CD4-positive, alpha-beta T cell (primary cell): ENCODE measurements around the gene SKAP2. TPM values are rescaled to one million over a fixed set of nuclear protein-coding genes. Genes with fewer than 3 reads are reported as not detected.

Experiments used
- ATAC-seq: fragments of 200-7000 bp; cut with Tn5 transposase; one replicate; pipeline ENCODE4 v1.10.0; 2022; ENCODE audit warnings: mild to moderate bottlenecking; ENCODE audit not compliant: poor library complexity
- CTCF ChIA-PET: fragments of 350-600 bp; sonication (Branson Sonifier 250); formaldehyde crosslinking; loops from one replicate; lab custom pipeline; 2021; ENCODE audit warnings: antibody characterized with exemption, inconsistent platforms; lab: Charles Lee
- POLR2A ChIA-PET: fragments of 350-600 bp; sonication (Branson Sonifier 250); formaldehyde crosslinking; loops from one replicate; lab custom pipeline; 2021; ENCODE audit warnings: antibody characterized with exemption, inconsistent platforms; lab: Charles Lee
- DNase-seq, 14 experiments: peaks; one replicate each; pipeline ENCODE4 v3.0.0-alpha.2; 2013 to 2020; ENCODE audit warnings: mixed read lengths in 2 of 14
- H3K27ac ChIP-seq, 2 donors: one replicate each; pipeline versions ENCODE4 v1.5.1 to v1.7.0; 2013; ENCODE audit warnings: low read length in 2 of 2, low read depth in 1 of 2, mild to moderate bottlenecking in 1 of 2
- H3K27me3 ChIP-seq, 2 experiments: 1 replicate in 1 of 2; 2 replicates in 1 of 2; pipeline versions ENCODE4 v1.6.1 to v1.7.0; 2013; ENCODE audit warnings: low read length in 2 of 2, control low read depth in 1 of 2, mild to moderate bottlenecking in 1 of 2, moderate library complexity in 1 of 2; ENCODE audit not compliant: insufficient read depth in 2 of 2, control insufficient read depth in 1 of 2
- H3K36me3 ChIP-seq: one replicate; pipeline ENCODE4 v1.6.1; 2013; ENCODE audit warnings: low read length, control low read depth; ENCODE audit not compliant: insufficient read depth
- H3K4me1 ChIP-seq: one replicate; pipeline ENCODE4 v1.6.1; 2013; ENCODE audit warnings: low read length, control low read depth; ENCODE audit not compliant: insufficient read depth
- H3K4me3 ChIP-seq: one replicate; pipeline ENCODE4 v1.5.1; 2013; ENCODE audit warnings: mild to moderate bottlenecking, low read length, moderate library complexity
- H3K9me3 ChIP-seq, 2 experiments: 1 replicate in 1 of 2; 2 replicates in 1 of 2; pipeline versions ENCODE4 v1.6.1 to v1.7.0; 2013; ENCODE audit warnings: low read length in 2 of 2, mild to moderate bottlenecking in 2 of 2, control low read depth in 1 of 2, moderate library complexity in 1 of 2; ENCODE audit not compliant: control insufficient read depth in 1 of 2, insufficient read depth in 1 of 2
- H3K27ac Mint-ChIP-seq: one replicate; pipeline ENCODE4 v1.8.0; 2020; ENCODE audit warnings: mixed read lengths
- H3K27me3 Mint-ChIP-seq: one replicate; pipeline ENCODE4 v1.8.0; 2021; ENCODE audit warnings: mixed read lengths
- H3K36me3 Mint-ChIP-seq: one replicate; pipeline ENCODE4 v1.8.0; 2021; ENCODE audit warnings: low read depth, mixed read lengths
- H3K4me1 Mint-ChIP-seq: one replicate; pipeline ENCODE4 v1.8.0; 2021; ENCODE audit warnings: low read depth, mixed read lengths
- H3K4me3 Mint-ChIP-seq: one replicate; pipeline ENCODE4 v1.8.0; 2020; ENCODE audit warnings: mild to moderate bottlenecking, mixed read lengths
- H3K9me3 Mint-ChIP-seq: one replicate; pipeline ENCODE4 v1.8.0; 2020; ENCODE audit warnings: mixed read lengths
- CTCF ChIP-seq: fragments of 200-600 bp; IDR thresholded peaks from one replicate; pipeline ENCODE4 v1.8.0; 2022; ENCODE audit warnings: antibody characterized with exemption, mild to moderate bottlenecking
- intact Hi-C, 2 experiments: fragments of 100-400 bp; cut with DNase I in 1 of 2; cut with micrococcal nuclease in 1 of 2; formaldehyde crosslinking; loops; one replicate each; pipeline versions ENCODE4 v1.15.1 to v1.9.0; 2023 to 2025; cut with DNase I, micrococcal nuclease
- total RNA-seq, 174 experiments: library from RNA in 2 of 174; stranded (reverse) in 2 of 174; gene quantifications; one replicate each; pipeline ENCODE4 v1.2.3 and lab custom pipeline; 2021 to 2026

SKAP2 gene
- total RNA-seq, 2 experiments from 2014 or later: 0.91 to 1.2 TPM

GRCh38 chr7:26670290-26670689, 194.1 kb downstream of the SKAP2 start:
- Histone ChIP-seq H3K9me3 (no peaks in the 10 kb centered on the region), H3K4me3 (no peak overlapping the region), H3K27me3 (no peaks in the 10 kb centered on the region), H3K4me1 (no peaks in the 10 kb centered on the region), H3K27ac (no peak overlapping the region), H3K36me3 (no peaks in the 10 kb centered on the region)
- POLR2A ChIA-PET: no interaction called here
- Mint-ChIP-seq H3K27me3 (peaks cover 23% of the 10 kb centered on the region), H3K4me1 (peaks cover 9% of the 10 kb centered on the region), H3K27ac (no peak overlapping the region), H3K36me3 (no peaks in the 10 kb centered on the region), H3K9me3 (no peaks in the 10 kb centered on the region), H3K4me3 (no peak overlapping the region)
- DNase-seq: no peak
- CTCF ChIA-PET: interaction anchor here (0.6 to 0.8 kb wide), 2 partner anchors 778 to 788 kb away, joined by 3 read pairs; no protein-coding TSS in a partner anchor
- no peak for ATAC-seq
- intact Hi-C loops: loop anchor here in 1 of 2 experiments (10.0 kb wide), 1 partner anchor 375 kb away; the partner anchor contains the start of gene SNX10
- no peak for TF ChIP-seq CTCF

GRCh38 chr7:26668821-26669220, 195.6 kb downstream of the SKAP2 start:
- no peaks in the 10 kb centered on the region for H3K36me3 ChIP-seq
- Mint-ChIP-seq H3K4me3 (no peak overlapping the region), H3K9me3 (no peaks in the 10 kb centered on the region), H3K4me1 (peaks cover 19% of the 10 kb centered on the region), H3K27ac (no peak overlapping the region), H3K36me3 (no peaks in the 10 kb centered on the region), H3K27me3 (peaks cover 17% of the 10 kb centered on the region)
- POLR2A ChIA-PET: no interaction called here
- no peak for TF ChIP-seq CTCF
- intact Hi-C loops: loop anchor here (5.0 to 10.0 kb wide), 4 partner anchors 164 to 777 kb away; partner anchors contain the start of genes CBX3 (in 1 of the 2) and HNRNPA2B1 (in 1 of the 2)
- no peaks in the 10 kb centered on the region for H3K27me3 ChIP-seq
- H3K27ac ChIP-seq: no peak overlapping the region
- no peak for ATAC-seq
- no peaks in the 10 kb centered on the region for H3K4me1 ChIP-seq
- no peak for DNase-seq
- no peak overlapping the region for H3K4me3 ChIP-seq
- no peaks in the 10 kb centered on the region for H3K9me3 ChIP-seq
- CTCF ChIA-PET: interaction anchor here (1.2 to 1.8 kb wide), 2 partner anchors 300 to 492 kb away, joined by 4 to 17 read pairs; no protein-coding TSS in a partner anchor

GRCh38 chr7:26667514-26668133, 196.8 kb downstream of the SKAP2 start:
- Mint-ChIP-seq H3K27ac (no peak overlapping the region), H3K4me3 (no peak overlapping the region), H3K9me3 (no peaks in the 10 kb centered on the region), H3K36me3 (no peaks in the 10 kb centered on the region), H3K27me3 (peaks cover 15% of the 10 kb centered on the region), H3K4me1 (peaks cover 19% of the 10 kb centered on the region)
- peak; percentile 61 for ATAC-seq
- Histone ChIP-seq H3K36me3 (no peaks in the 10 kb centered on the region), H3K27ac (no peak overlapping the region), H3K4me1 (no peaks in the 10 kb centered on the region), H3K27me3 (no peaks in the 10 kb centered on the region), H3K4me3 (no peak overlapping the region), H3K9me3 (no peaks in the 10 kb centered on the region)
- TF ChIP-seq CTCF: peak; percentile 75
- DNase-seq: peak in 12 of 14 experiments; percentile 15 to 82 (median 30)
- POLR2A ChIA-PET: no interaction called here
- CTCF ChIA-PET: interaction anchor here (1.0 to 1.8 kb wide), 4 partner anchors 26 to 775 kb away, joined by 3 to 17 read pairs (median 4); no protein-coding TSS in a partner anchor
- intact Hi-C loops: loop anchor here (1.0 to 10.0 kb wide), 7 partner anchors 163 to 775 kb away; partner anchors contain the start of genes CBX3 (in 1 of the 2) and HNRNPA2B1 (in 1 of the 2)
